Duodenal mucosa (tissue), 2 donors: ENCODE measurements around the gene OR2T34.
"Not testable (repeated sequence)": the region's sequence is repeated elsewhere in the genome, so short reads cannot be mapped to it uniquely, and the experiment has no call there.

Experiments
- H3K27ac ChIP-seq: one replicate; pipeline ENCODE4 v1.7.0; 2013; ENCODE audit warnings: low read depth, low read length
- H3K27me3 ChIP-seq, 2 donors: one replicate each; pipeline ENCODE4 v1.7.0; 2013; ENCODE audit warnings: low read length in 2 of 2, control low read depth in 1 of 2; ENCODE audit not compliant: insufficient read depth in 2 of 2, control insufficient read depth in 1 of 2
- H3K36me3 ChIP-seq, 2 donors: one replicate each; pipeline ENCODE4 v1.7.0; 2013; ENCODE audit warnings: low read length in 2 of 2, control low read depth in 1 of 2; ENCODE audit not compliant: insufficient read depth in 2 of 2, control insufficient read depth in 1 of 2
- H3K4me1 ChIP-seq, 2 donors: one replicate each; pipeline ENCODE4 v1.7.0; 2013; ENCODE audit warnings: low read length in 2 of 2, control low read depth in 1 of 2; ENCODE audit not compliant: insufficient read depth in 2 of 2, control insufficient read depth in 1 of 2
- H3K4me3 ChIP-seq, 2 donors: one replicate each; pipeline ENCODE4 v1.7.0; 2013; ENCODE audit warnings: low read length in 2 of 2, low read depth in 1 of 2
- H3K9ac ChIP-seq, 2 donors: one replicate each; pipeline ENCODE4 v1.7.0; 2013; ENCODE audit warnings: low read length in 2 of 2, low read depth in 1 of 2
- H3K9me3 ChIP-seq, 2 donors: one replicate each; pipeline ENCODE4 v1.7.0; 2013; ENCODE audit warnings: low read length in 2 of 2, control low read depth in 1 of 2; ENCODE audit not compliant: control insufficient read depth in 1 of 2

OR2T34 gene, protein sequence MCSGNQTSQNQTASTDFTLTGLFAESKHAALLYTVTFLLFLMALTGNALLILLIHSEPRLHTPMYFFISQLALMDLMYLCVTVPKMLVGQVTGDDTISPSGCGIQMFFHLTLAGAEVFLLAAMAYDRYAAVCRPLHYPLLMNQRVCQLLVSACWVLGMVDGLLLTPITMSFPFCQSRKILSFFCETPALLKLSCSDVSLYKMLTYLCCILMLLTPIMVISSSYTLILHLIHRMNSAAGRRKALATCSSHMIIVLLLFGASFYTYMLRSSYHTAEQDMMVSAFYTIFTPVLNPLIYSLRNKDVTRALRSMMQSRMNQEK

DNA sequence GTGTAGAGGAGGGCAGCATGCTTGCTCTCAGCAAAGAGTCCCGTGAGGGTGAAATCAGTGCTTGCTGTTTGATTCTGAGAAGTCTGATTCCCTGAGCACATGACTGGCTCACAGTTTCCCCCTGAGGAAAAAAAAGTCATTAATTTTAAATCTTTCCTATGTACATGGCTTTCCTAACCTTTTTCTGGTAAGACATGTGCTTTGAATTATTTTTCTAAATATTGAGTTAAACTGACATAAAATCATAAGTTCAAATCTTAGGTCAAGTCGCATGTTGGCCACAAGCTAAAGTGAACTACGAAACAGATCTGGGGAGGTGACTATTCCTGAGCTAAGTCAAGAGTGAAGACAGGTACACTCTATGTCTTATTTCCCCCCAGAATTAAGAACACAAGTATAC is at the start of gene OR2T34:
Gene OR2T34 (minus strand): TSS at position 101 of the 400 bp plus-strand sequence. CDS start 0 bp downstream, at position 101.
- H3K9ac ChIP-seq, H3K4me3 ChIP-seq, H3K4me1 ChIP-seq, H3K27ac ChIP-seq, H3K36me3 ChIP-seq, H3K9me3 ChIP-seq, H3K27me3 ChIP-seq: not testable (repeated sequence)

DNA sequence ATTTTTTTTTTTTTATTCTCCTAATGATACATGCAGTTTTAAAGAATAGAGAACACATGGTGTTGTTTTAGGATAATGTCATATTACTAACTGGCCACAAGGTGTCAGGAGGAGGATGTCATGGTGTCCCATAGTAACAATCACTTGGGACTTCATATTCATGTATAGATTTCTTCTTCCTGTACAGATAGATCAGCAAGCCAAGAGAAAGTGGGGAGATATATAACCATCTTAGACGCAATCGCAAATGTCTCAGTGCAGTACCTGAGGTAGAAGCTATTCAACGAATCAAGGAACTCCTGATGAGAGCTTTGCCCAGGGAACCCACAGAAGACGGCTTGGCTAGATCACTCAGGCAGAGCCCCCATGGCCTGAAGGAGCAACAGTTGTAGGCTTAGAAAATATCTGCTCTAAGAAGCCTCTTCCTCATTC is 48.0 kb upstream of the OR2T34 start:
- no peaks in the 10 kb centered on the region for H3K36me3 ChIP-seq
- no peak overlapping the region for H3K4me3 ChIP-seq
- H3K9me3 ChIP-seq: no peaks in the 10 kb centered on the region
- H3K4me1 ChIP-seq: no peaks in the 10 kb centered on the region
- no peaks in the 10 kb centered on the region for H3K27me3 ChIP-seq
- no peak overlapping the region for H3K27ac ChIP-seq
- H3K9ac ChIP-seq: no peak overlapping the region

DNA sequence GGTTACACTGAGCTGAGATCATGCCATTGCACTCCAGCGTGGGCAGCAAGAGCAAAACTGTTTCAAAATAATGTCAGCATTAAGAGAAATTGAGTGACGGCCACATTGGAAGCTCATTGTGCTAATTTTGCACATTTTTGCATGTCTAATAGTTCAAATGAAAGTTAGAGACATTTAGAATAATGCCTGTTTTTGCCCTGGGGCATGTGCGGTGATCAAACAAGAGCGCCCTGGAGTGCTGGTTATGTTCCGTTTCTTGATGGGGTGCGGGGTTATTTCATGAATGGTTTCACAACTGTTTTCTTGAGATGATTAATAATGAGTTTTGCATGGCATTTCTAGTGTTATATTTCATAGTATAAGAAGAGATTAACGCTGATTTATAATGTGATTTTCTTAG is 47.2 kb upstream of the OR2T34 start:
- Histone ChIP-seq H3K27me3 (no peaks in the 10 kb centered on the region), H3K36me3 (no peaks in the 10 kb centered on the region), H3K4me1 (no peaks in the 10 kb centered on the region), H3K9ac (no peak overlapping the region), H3K9me3 (no peaks in the 10 kb centered on the region), H3K4me3 (no peak overlapping the region), H3K27ac (no peak overlapping the region)

DNA sequence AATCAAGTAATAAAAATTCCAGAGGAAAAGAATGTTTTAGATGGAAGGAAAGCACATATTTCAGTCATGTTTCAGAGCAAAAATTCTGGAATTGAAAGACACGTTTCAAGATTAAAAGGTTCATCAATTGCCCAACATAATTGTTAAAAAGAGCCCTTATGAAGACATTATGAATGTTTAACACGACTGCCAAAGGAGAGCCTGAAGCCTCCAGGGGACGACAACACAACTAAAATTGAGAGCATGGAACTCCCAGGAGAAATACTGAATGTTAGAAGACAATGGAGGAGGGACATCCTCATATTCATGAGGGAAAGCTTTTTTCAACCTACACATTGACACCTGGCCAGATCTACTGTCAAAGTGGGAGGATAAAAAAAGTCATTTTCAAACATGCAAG is 44.3 kb upstream of the OR2T34 start:
- no peaks in the 10 kb centered on the region for H3K4me1 ChIP-seq
- H3K27me3 ChIP-seq: no peaks in the 10 kb centered on the region
- no peak overlapping the region for H3K27ac ChIP-seq
- H3K4me3 ChIP-seq: no peak overlapping the region
- no peak overlapping the region for H3K9ac ChIP-seq
- no peaks in the 10 kb centered on the region for H3K36me3 ChIP-seq
- no peaks in the 10 kb centered on the region for H3K9me3 ChIP-seq

DNA sequence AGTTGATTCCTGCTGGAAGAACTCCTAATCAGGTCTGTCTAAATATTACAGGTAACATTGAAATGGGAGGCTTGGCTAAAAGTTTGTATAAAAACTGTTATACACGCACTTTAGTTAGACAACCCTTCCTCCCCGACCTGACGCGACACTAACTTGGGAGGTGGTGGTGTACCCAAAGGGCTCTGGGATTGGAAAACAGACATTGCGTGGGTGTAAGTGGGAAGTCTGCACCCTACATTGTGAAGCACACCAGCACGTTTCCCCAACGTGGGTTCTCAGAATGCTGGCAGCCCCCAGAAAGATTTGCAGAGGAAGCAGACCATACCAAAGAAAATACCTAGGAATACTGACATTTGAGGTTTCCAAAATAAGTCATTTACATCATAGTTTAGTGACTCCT is 43.6 kb upstream of the OR2T34 start:
- H3K27me3 ChIP-seq: no peaks in the 10 kb centered on the region
- no peaks in the 10 kb centered on the region for H3K9me3 ChIP-seq

DNA sequence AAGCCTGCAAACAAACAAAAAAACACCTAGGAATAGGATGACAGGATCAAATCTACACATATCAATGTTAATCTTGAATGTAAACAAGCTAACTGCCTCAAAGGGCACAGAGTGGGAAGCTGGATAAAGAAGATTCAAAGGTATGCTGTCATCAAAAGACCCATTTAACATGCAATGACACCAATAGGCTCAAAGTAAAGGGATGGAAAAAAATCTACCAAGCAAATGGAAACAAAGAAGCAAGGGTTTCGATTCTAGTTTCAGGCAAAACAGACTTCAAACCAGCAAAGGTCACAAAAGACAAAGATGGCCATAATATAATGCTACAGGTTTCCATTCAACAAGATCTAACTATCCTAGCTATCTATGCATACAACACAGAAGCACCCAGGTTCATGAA is 39.2 kb upstream of the OR2T34 start:
- Histone ChIP-seq H3K36me3 (no peaks in the 10 kb centered on the region), H3K4me3 (no peak overlapping the region), H3K4me1 (no peaks in the 10 kb centered on the region), H3K27me3 (no peaks in the 10 kb centered on the region), H3K27ac (no peak overlapping the region), H3K9me3 (no peaks in the 10 kb centered on the region), H3K9ac (no peak overlapping the region)

More for the DNA sequence above, 43.6 kb upstream of the OR2T34 start:
- Histone ChIP-seq H3K27ac (no peak overlapping the region), H3K4me3 (no peak overlapping the region), H3K9ac (no peak overlapping the region), H3K36me3 (no peaks in the 10 kb centered on the region), H3K4me1 (no peaks in the 10 kb centered on the region)

DNA sequence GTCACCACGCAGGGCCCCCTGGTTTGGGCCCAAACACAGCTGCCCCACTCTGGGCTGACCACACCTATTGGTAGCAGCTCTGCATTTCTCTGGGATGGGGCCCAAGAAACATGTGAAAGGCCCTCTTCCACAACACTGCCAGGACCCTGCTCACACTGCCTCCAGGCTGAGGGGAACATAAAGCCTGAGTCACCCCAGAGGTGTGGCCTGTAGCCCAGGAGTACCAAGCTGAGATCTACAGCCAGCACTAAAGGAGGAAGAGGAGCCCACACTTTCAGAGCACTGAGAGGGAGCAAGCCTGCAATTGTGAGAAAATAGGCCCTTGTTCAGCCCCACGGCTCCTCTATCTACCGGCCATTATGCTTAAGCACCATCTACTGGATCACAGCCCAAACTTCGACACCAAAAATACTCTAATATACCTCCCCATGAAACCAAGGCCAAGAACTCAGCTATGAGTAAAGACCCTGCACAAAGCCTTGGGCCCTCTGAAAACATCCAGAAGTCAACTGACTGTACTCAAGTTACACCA is 37.4 kb upstream of the OR2T34 start:
- Histone ChIP-seq H3K27me3 (no peaks in the 10 kb centered on the region), H3K27ac (no peak overlapping the region), H3K9ac (no peak overlapping the region), H3K9me3 (no peaks in the 10 kb centered on the region), H3K4me1 (no peaks in the 10 kb centered on the region), H3K4me3 (no peak overlapping the region), H3K36me3 (no peaks in the 10 kb centered on the region)

DNA sequence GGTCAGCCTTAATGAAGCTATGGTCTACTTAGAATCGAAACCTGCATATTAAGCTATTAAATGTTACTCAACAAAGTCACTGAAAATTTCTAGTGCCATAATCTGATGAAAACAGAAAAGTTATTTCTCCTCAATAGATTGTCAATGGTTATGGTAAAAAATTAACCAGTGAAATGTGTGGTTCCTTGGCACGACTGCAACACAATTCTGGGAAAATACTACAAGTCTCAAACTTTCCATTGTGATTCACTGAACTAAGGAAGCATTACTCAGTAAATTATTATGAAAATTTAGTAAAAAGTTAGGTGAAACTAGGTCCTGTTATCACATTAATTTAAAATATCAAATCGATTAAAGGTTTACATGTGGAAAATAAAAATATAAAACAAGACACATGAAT is 35.7 kb upstream of the OR2T34 start:
- Histone ChIP-seq H3K4me1 (no peaks in the 10 kb centered on the region), H3K9ac (no peak overlapping the region), H3K27me3 (no peaks in the 10 kb centered on the region), H3K9me3 (no peaks in the 10 kb centered on the region), H3K36me3 (no peaks in the 10 kb centered on the region), H3K4me3 (no peak overlapping the region), H3K27ac (no peak overlapping the region)

DNA sequence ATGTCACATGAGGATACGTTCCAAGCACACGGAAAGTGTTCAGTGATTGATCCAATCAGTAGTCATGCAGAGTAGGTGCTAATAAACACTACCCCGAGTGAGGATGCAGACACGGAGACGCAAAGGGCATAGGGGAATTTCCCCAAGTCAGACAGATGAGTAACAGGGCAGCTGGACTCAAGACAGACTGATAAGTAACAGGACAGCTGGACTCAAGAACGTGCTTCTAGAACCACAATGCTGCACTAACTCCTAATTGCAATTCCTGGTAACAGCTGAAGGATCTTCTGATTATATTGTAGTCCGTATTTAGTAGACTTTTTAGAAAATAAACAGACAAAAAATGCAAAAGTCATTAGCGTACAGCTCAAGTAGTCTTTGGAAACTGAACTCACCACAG is 24.8 kb upstream of the OR2T34 start:
- Histone ChIP-seq H3K36me3 (no peaks in the 10 kb centered on the region), H3K27me3 (no peaks in the 10 kb centered on the region), H3K4me3 (no peak overlapping the region), H3K4me1 (no peaks in the 10 kb centered on the region), H3K27ac (no peak overlapping the region), H3K9me3 (no peaks in the 10 kb centered on the region), H3K9ac (no peak overlapping the region)

DNA sequence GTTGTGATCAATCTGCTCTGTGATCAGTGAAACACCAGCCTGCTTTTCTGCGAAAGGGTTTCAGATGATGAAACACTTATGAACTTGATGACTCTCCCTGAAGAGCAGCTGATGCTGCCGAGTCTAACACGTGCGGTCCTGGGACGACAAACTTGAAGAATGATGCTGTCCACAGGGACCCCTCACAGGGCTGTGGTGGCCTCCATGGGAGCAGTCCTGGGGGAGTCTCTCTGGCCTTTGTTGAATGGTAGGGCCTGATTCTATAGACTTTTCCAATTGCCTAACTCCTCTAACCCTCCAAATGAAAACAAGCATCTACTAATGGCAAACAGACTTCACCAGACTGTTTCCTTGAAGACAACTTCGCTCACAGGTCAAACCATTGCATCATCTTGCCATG is 23.0 kb upstream of the OR2T34 start, which contains the start of gene OR2T10:
Gene OR2T10 (minus strand): TSS at position 112 of the 400 bp plus-strand sequence. CDS start 3,932 bp downstream, outside the sequence.
- Histone ChIP-seq H3K36me3 (no peaks in the 10 kb centered on the region), H3K4me1 (no peaks in the 10 kb centered on the region), H3K4me3 (no peak within 1 kb of the TSS), H3K27ac (no peak within 1 kb of the TSS), H3K9me3 (no peaks in the 10 kb centered on the region), H3K27me3 (no peaks in the 10 kb centered on the region), H3K9ac (no peak within 1 kb of the TSS)
